Keratinocyte (primary cell): ENCODE data around the gene GP5. TPM values are rescaled to one million over a fixed set of nuclear protein-coding genes. Genes with fewer than 3 reads are reported as not detected.

ENCODE experiments used
- DNase-seq: peaks from one replicate; pipeline ENCODE4 v3.0.0-alpha.2; 2011; ENCODE audit warnings: low read depth, missing footprints, low spot score
- FAIRE-seq: peaks from 2 replicates; lab custom pipeline; 2011; peaks lifted over from hg19 to GRCh38; lab: Jason Lieb, UNC
- H2AFZ ChIP-seq: 2 replicates; pipeline ENCODE4 v1.6.0; 2012; ENCODE audit warnings: low read length, control low read depth, inconsistent platforms; ENCODE audit not compliant: control insufficient read depth
- H3K27ac ChIP-seq: 2 replicates; pipeline ENCODE4 v1.5.1; 2011; ENCODE audit warnings: low read length; ENCODE audit not compliant: control insufficient read depth, insufficient read depth
- H3K27me3 ChIP-seq: 3 replicates; pipeline ENCODE4 v1.6.0; 2011; ENCODE audit warnings: low read length; ENCODE audit not compliant: control insufficient read depth, insufficient read depth; ENCODE audit errors: extremely low read depth
- H3K36me3 ChIP-seq, 2 experiments: 2 replicates in 1 of 2; 3 replicates in 1 of 2; pipeline ENCODE4 v1.5.1; 2011; ENCODE audit warnings: low read length in 2 of 2, mild to moderate bottlenecking in 1 of 2; ENCODE audit not compliant: control insufficient read depth in 2 of 2, insufficient read depth in 2 of 2; ENCODE audit errors: extremely low read depth in 1 of 2
- H3K4me1 ChIP-seq: 3 replicates; pipeline ENCODE4 v1.5.1; 2011; ENCODE audit warnings: low read length; ENCODE audit not compliant: control insufficient read depth, insufficient read depth; ENCODE audit errors: extremely low read depth
- H3K4me2 ChIP-seq: 3 replicates; pipeline ENCODE4 v1.6.0; 2011; ENCODE audit warnings: low read depth, low read length; ENCODE audit not compliant: control insufficient read depth, insufficient read depth; ENCODE audit errors: extremely low read depth
- H3K4me3 ChIP-seq, 3 experiments: fragments of 200-600 bp in 1 of 3; sonication (generic) in 1 of 3; 2 replicates in 2 of 3; 3 replicates in 1 of 3; pipeline ENCODE4 v1.5.1; 2011 to 2016; ENCODE audit warnings: low read length in 3 of 3, mild to moderate bottlenecking in 3 of 3, control low read depth in 2 of 3, inconsistent platforms in 1 of 3, low read depth in 1 of 3, mixed read lengths in 1 of 3, mixed run types in 1 of 3, moderate library complexity in 1 of 3; ENCODE audit not compliant: control insufficient read depth in 2 of 3, insufficient read depth in 2 of 3; ENCODE audit errors: extremely low read depth in 1 of 3
- H3K79me2 ChIP-seq: 2 replicates; pipeline ENCODE4 v1.6.0; 2012; ENCODE audit warnings: low read length; ENCODE audit not compliant: control insufficient read depth, insufficient read depth
- H3K9ac ChIP-seq: 3 replicates; pipeline ENCODE4 v1.6.0; 2011; ENCODE audit warnings: low read length; ENCODE audit not compliant: control insufficient read depth, insufficient read depth; ENCODE audit errors: extremely low read depth
- H3K9me1 ChIP-seq: 3 replicates; pipeline ENCODE4 v1.6.0; 2011; ENCODE audit warnings: low read length; ENCODE audit not compliant: control insufficient read depth, insufficient read depth; ENCODE audit errors: extremely low read depth
- H3K9me3 ChIP-seq: 2 replicates; pipeline ENCODE4 v1.5.1; 2012; ENCODE audit warnings: low read depth, low read length; ENCODE audit not compliant: control insufficient read depth
- H4K20me1 ChIP-seq: 3 replicates; pipeline ENCODE4 v1.6.0; 2011; ENCODE audit warnings: low read length; ENCODE audit not compliant: control insufficient read depth, insufficient read depth; ENCODE audit errors: extremely low read depth
- CTCF ChIP-seq, 3 experiments: IDR thresholded peaks in 1 of 3; conservative IDR thresholded peaks in 1 of 3; optimal IDR thresholded peaks in 1 of 3; 2 replicates in 2 of 3; 3 replicates in 1 of 3; pipeline versions ENCODE3 to v1.5.1; 2011; ENCODE audit warnings: low read length in 3 of 3, mild to moderate bottlenecking in 3 of 3, moderate library complexity in 2 of 3, control low read depth in 1 of 3, inconsistent platforms in 1 of 3; ENCODE audit not compliant: insufficient read depth in 2 of 3; ENCODE audit errors: extremely low read depth in 1 of 3
- EZH2 ChIP-seq: IDR thresholded peaks from one replicate; pipeline ENCODE4 v1.6.1; 2012; ENCODE audit warnings: inconsistent platforms, mild to moderate bottlenecking, low read length, moderate library complexity
- dilution Hi-C: fragments of 300-500 bp; cut with MboI; formaldehyde crosslinking; loops from one replicate; pipeline ENCODE4 v1.7.0; 2020; ENCODE audit warnings: low sequenced_read_pairs; ENCODE audit not compliant: extremely low pct_ligation_motif_present
- polyA plus RNA-seq, 5 experiments: library from polyadenylated mRNA; depleted of rRNA in 3 of 5; stranded (reverse) in 3 of 5; stranded (forward) in 1 of 5; unstranded in 1 of 5; fragments of >200 nt; gene quantifications; 1 replicate in 1 of 5; 2 replicates in 3 of 5; 3 replicates in 1 of 5; pipeline versions ENCODE4 v1.2.1 to v1.2.3, GENCODE V29; 2011 to 2012; ENCODE audit warnings: missing spikeins in 2 of 5, low read depth in 1 of 5, low replicate concordance in 1 of 5

The GP5 gene
- polyA plus RNA-seq, 1 donor (not counting 4 experiments of a cell fraction or from before 2014, with no cell fraction given) = 0.04 TPM

DNA sequence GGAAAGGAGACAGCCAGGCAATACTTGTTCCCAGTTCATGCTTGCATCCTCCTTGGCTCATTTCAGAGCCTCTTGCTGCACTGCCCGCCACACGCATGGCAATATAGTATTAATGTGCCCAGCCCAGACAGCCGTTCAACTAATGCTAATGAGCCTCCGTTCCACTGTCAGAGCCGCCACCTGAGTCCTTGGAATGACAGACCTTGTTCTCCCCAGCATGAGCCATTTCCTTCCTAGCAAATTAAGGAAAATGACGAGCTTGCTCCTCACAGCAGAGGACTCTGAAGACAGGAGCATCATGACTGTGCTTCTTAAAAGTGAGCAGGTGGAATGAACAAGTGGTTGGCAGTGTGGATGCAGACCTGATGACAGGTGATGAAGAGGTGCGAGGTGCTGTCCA, 18.7 kb downstream of the GP5 start:
- dilution Hi-C loops = no loop called here
- DNase-seq (no peak), FAIRE-seq (no peak)
- TF ChIP-seq CTCF (optimal IDR thresholded peaks at IDR 0.05 in 1 of 3, IDR thresholded peaks at IDR 0.05 in 1 of 3, conservative IDR thresholded peaks at IDR 0.05 in 1 of 3; ENCODE audit: extremely low read depth in 1 of 3, insufficient read depth in 2 of 3, low read length in 3 of 3) (no peak), EZH2 (no peak)
- H3K79me2 ChIP-seq = no peaks in the 10 kb centered on the region
- no peak overlapping the region for H3K4me2 ChIP-seq
- no peaks in the 10 kb centered on the region for H3K9me1 ChIP-seq
- no peak overlapping the region for H3K9ac ChIP-seq
- H4K20me1 ChIP-seq = no peaks in the 10 kb centered on the region
- H3K9me3 ChIP-seq = no peaks in the 10 kb centered on the region
- no peaks in the 10 kb centered on the region for H3K36me3 ChIP-seq
- H2AFZ ChIP-seq = no peak overlapping the region
- no peaks in the 10 kb centered on the region for H3K4me1 ChIP-seq
- H3K27ac ChIP-seq = no peak overlapping the region
- H3K4me3 ChIP-seq = no peak overlapping the region
- H3K27me3 ChIP-seq = peaks cover 14% of the 10 kb centered on the region

DNA sequence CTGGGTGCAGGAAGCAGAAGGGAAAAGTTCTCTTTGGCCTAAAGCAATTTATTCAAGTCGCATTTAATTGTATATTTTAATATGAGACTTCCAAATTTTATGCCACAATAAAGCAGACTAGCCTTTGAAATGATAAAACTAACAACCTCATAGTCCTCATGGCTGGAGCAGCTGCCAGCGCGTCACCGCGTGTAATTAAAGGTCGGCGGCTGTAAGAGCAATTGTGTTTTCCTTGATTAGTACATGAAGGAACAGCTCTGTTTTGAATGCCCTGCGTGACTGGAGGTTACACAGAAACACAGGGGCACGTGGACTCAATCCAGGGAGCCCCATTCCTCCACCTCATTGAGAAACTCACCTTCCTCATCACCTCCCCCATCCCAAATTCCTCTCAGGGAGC, 19.4 kb downstream of the GP5 start:
- H3K9me1 ChIP-seq = no peaks in the 10 kb centered on the region
- DNase-seq (no peak), FAIRE-seq (no peak)
- H3K4me3 ChIP-seq = no peak overlapping the region
- H3K27ac ChIP-seq = no peak overlapping the region
- no peaks in the 10 kb centered on the region for H3K4me1 ChIP-seq
- no peak overlapping the region for H3K9ac ChIP-seq
- no peak overlapping the region for H3K4me2 ChIP-seq
- no peaks in the 10 kb centered on the region for H3K36me3 ChIP-seq
- H3K9me3 ChIP-seq = no peaks in the 10 kb centered on the region
- no peak for TF ChIP-seq CTCF (optimal IDR thresholded peaks at IDR 0.05 in 1 of 3, IDR thresholded peaks at IDR 0.05 in 1 of 3, conservative IDR thresholded peaks at IDR 0.05 in 1 of 3; ENCODE audit: extremely low read depth in 1 of 3, insufficient read depth in 2 of 3, low read length in 3 of 3)
- no peak for TF ChIP-seq EZH2
- H2AFZ ChIP-seq = no peak overlapping the region
- dilution Hi-C loops = no loop called here
- H3K79me2 ChIP-seq = no peaks in the 10 kb centered on the region
- no peaks in the 10 kb centered on the region for H4K20me1 ChIP-seq
- peaks cover 14% of the 10 kb centered on the region for H3K27me3 ChIP-seq
